NCI-H446 treated with DMSO at 0.1 percent for 48 hours (cell line): Measurements from ENCODE around the gene CLDN4.
"Not testable (repeated sequence)": the region's sequence is repeated elsewhere in the genome, so short reads cannot be mapped to it uniquely, and the experiment has no call there.

Source experiments
- DNase-seq: peaks from one replicate; lab custom pipeline; 2025; lab: John Stamatoyannopoulos, UW

CLDN4 gene

DNA sequence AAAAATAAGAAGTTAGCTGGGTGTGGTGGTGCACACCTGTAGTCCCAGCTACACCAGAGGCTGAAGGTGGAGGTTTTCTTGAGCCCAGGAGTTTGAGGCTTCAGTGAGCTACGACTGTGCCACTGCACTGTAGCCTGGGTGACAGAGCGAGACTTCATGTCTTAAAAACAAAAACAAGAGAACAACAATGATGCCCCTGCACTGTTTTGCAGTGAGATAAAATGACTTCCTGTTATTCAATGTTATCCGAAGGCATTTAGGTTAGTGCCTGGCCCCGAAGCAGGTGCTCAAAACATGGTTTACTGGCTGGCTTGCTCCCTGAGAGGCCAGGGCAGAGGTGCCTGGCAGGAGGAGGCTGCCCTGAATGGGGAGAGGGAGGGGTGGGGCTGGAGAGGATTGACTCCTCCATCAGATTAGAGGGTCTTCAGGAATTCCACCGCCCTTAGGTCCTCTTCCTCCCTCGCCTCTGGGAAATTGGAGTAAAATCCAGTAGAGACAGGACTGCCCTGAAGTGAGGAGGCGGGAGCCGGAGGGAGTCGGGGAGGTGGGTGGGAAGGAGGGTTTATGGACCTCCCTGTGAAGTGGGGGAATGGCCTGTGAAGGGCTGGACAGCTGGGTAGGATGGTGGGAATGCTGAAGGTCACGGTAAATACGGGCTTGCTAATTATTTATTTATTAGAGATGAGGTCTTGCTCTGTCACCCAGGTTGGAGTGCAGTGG is 6.8 kb upstream of the CLDN4 start:
- no peak for DNase-seq

- DNase-seq: no peak
Measured at GRCh38 chr7:73824986-73825385, 5.8 kb upstream of the CLDN4 start.

DNA sequence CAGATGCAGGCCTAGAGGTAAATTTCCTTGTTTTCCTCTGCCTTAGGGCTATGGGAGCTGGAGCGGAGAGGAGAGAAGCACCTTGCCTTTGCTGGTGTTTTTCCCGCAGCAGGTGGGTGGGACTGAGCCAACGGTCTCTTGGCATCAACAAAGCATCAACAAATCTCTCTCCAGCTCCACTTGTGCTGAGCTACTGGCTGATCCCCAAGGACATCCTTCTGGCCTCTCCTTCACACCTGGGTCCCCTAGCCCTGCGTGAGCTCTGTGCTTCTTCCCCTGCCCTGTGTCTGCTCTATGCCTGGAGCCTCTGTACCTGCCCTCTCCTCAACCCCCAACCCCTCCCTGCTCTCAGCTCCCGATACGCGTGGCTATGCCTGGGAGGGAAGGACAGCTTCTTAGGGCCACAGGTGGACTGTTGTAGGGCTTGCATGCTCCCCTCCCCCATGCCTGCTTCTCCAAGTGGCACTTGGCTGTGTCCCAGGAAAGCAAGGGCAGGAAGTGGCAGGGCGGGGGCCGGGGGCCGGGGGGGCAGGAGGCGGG is 3.2 kb upstream of the CLDN4 start:
- DNase-seq: peak; percentile 5

GRCh38 chr7:73828107-73828803 is 2.5 kb upstream of the CLDN4 start:
- no peak for DNase-seq

DNA sequence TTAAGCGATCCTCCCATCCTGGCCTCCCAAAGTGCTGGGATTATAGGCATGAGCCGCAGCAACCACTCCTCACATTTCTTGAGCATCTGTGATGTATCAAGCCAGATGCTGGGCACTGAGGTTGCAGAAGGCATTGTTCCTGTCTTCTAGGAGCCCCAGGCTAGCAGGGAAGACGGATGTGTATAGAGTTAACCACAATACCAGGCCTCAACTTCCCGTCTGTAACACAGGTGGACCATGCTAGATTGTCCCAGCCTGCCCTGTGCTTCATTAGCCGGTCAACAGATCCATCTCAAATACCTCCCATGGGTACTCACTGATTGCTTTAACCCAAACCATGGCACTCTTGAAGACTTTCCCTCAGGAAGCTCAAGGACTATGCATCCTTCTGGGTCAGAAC is 1.8 kb upstream of the CLDN4 start:
- DNase-seq: no peak

DNA sequence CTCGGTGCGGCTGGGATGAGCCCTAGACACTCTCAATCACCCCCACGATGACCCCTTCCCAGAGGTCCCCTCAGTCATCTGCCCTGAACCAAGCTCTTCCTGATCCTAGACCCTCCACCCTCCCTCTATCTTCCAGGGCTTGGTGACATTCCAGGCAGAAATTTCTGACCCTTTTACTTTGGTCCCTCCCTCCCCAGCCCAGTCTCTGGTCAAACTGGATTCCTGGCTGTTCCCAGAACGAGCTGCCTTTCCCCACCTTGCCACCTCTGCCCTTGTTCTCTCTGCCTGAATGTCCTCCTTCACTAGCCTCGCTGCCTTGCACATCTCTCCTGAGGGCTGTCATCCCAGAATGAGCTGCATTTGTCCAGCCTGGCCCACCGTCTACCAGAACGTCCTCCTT is 1.3 kb upstream of the CLDN4 start:
- DNase-seq: no peak

- DNase-seq: no peak
Measured at GRCh38 chr7:73829921-73830680, 695 bp upstream of the CLDN4 start.

DNA sequence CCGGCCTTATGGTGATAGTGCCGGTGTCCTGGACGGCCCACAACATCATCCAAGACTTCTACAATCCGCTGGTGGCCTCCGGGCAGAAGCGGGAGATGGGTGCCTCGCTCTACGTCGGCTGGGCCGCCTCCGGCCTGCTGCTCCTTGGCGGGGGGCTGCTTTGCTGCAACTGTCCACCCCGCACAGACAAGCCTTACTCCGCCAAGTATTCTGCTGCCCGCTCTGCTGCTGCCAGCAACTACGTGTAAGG is 713 bp downstream of the CLDN4 start:
- DNase-seq: no peak

DNA sequence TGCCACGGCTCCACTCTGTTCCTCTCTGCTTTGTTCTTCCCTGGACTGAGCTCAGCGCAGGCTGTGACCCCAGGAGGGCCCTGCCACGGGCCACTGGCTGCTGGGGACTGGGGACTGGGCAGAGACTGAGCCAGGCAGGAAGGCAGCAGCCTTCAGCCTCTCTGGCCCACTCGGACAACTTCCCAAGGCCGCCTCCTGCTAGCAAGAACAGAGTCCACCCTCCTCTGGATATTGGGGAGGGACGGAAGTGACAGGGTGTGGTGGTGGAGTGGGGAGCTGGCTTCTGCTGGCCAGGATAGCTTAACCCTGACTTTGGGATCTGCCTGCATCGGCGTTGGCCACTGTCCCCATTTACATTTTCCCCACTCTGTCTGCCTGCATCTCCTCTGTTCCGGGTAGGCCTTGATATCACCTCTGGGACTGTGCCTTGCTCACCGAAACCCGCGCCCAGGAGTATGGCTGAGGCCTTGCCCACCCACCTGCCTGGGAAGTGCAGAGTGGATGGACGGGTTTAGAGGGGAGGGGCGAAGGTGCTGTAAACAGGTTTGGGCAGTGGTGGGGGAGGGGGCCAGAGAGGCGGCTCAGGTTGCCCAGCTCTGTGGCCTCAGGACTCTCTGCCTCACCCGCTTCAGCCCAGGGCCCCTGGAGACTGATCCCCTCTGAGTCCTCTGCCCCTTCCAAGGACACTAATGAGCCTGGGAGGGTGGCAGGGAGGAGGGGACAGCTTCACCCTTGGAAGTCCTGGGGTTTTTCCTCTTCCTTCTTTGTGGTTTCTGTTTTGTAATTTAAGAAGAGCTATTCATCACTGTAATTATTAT is 1.2 kb downstream of the CLDN4 start:
- no peak for DNase-seq

- no peak for DNase-seq
Measured at GRCh38 chr7:73832806-73833205, 2.0 kb downstream of the CLDN4 start.

DNA sequence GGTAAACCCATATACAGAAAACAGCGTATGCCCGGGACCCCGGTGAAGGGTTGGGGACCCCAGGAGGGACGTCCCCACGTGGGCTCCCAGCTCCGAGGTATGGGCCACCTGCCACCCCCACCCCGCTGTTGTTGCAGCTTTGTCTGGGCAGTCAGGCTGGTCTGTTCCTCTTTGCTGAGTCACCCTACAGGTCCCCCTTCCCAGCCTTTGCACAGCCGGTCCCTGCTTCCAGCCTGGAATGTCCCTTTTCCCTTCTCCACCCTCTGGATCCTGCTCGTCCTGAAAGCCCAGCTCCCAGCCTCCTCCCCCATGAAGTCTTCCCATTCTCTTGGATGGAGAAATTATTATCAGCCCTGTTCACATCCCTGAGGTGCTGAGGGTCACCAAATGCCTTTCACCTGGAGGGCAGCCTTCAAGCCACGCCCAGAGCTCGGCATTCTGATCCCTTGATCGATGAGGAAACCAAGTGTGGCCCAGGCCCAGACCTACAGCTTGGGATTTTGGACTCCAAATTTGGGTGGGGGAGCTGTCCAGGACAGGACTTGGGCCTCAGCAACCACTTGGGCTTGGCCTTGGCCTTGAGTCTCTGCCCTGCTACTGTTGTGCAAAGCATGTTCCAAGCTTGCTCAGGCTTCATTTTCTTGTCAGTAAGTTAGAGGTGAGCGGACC is 2.6 kb downstream of the CLDN4 start:
- DNase-seq: no peak

- no peak for DNase-seq
Measured at GRCh38 chr7:73834626-73835191, 3.9 kb downstream of the CLDN4 start.

GRCh38 chr7:73837167-73837566 is 6.4 kb downstream of the CLDN4 start:
- DNase-seq: not testable (repeated sequence)

- DNase-seq: no peak
Measured at GRCh38 chr7:73838642-73839041, 7.8 kb downstream of the CLDN4 start.

GRCh38 chr7:73839290-73839689 is 8.5 kb downstream of the CLDN4 start:
- DNase-seq: no peak

GRCh38 chr7:73839743-73840714 is 9.2 kb downstream of the CLDN4 start:
- DNase-seq: no peak

DNA sequence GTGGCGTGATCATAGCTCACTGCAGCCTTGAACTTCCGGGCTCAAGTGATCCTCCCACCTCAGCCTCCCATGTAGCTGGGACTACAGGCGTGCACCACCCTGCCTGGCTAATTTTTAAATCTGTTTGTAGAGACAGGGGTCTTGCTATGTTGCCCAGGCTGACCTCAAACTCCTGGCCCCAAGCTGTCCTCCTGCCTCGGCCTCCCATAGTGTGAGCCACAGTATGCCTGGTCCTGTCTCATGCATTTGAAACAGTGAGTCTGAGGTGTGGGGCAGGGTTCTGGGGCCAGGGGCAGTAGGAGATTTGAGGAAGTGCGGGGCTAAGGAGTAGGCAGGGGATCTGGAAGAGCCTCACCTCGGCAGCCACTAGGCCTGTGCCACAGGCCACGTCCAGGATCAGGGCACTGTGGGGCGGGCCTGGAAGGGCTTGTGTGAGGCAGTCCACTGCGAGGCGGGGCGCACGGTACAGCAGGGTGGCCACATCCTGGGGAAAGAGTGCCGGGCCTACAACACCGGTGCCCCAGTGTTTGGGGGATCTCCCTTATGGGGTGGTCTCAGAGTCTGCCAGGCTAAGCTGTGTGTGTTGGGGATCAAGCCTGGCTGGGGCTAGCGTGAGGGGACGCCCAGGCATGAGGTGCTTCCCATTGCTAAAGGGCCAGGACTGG is 10.1 kb downstream of the CLDN4 start:
- no peak for DNase-seq

- no peak for DNase-seq
Measured at GRCh38 chr7:73841689-73842066, 10.9 kb downstream of the CLDN4 start.
